ACC112 (cell line): Measurements from ENCODE around the gene ESRRB.

Experiments
- H2AFZ ChIP-seq: fragments of 200-600 bp; sonication (generic); one replicate; pipeline ENCODE4 v1.6.0; 2017; ENCODE audit warnings: antibody characterized with exemption, low read length; ENCODE audit not compliant: unreplicated experiment
- H3K27ac ChIP-seq: fragments of 200-600 bp; sonication (generic); 2 replicates; pipeline ENCODE4 v1.5.1; 2014; ENCODE audit warnings: low read depth, mild to moderate bottlenecking, antibody characterized with exemption, low read length, moderate library complexity
- H3K27me3 ChIP-seq: fragments of 200-600 bp; sonication (generic); 2 replicates; pipeline ENCODE4 v1.6.1; 2014; ENCODE audit warnings: mild to moderate bottlenecking, antibody characterized with exemption, low read length, moderate library complexity, mixed read lengths; ENCODE audit not compliant: insufficient read depth
- H3K36me3 ChIP-seq: fragments of 200-600 bp; sonication (generic); 2 replicates; pipeline ENCODE4 v1.6.1; 2016; ENCODE audit warnings: mild to moderate bottlenecking, antibody characterized with exemption, low read length, moderate library complexity, mixed read lengths; ENCODE audit not compliant: insufficient read depth
- H3K4me1 ChIP-seq: fragments of 200-600 bp; sonication (generic); one replicate; pipeline ENCODE4 v1.6.1; 2016; ENCODE audit warnings: low read length, mixed read lengths; ENCODE audit not compliant: insufficient read depth, unreplicated experiment, control insufficient read depth
- H3K4me3 ChIP-seq: fragments of 200-600 bp; sonication (generic); 2 replicates; pipeline ENCODE4 v1.5.1; 2014; ENCODE audit warnings: mild to moderate bottlenecking, low read depth, low read length
- H3K79me2 ChIP-seq: fragments of 200-600 bp; sonication (generic); one replicate; pipeline ENCODE4 v1.6.0; 2016; ENCODE audit warnings: low read length; ENCODE audit not compliant: control insufficient read depth, unreplicated experiment, insufficient read depth

ESRRB gene

DNA sequence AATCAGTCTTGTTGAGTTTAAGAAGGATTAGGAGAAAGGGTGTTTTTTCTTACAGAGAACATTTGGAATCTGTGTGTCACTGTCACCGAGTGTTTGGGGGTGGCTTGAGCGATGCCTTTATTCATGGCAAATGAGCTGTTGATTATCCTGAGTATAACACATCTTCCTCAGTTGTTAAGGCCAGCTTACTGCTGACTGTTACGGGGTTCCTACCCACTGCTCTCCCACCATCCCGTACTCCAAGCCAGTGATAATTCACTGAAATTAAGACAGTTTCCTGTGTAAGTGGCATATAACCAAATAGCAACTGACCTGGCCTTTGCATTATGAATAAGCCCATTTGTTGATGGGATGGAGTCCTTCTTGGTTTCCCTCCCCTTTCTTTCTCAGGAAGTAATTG, 9.5 kb downstream of the ESRRB start:
- Histone ChIP-seq H3K36me3 (no peaks in the 10 kb centered on the region), H3K79me2 (no peaks in the 10 kb centered on the region), H2AFZ (no peak overlapping the region), H3K27me3 (peaks cover 83% of the 10 kb centered on the region), H3K27ac (no peak overlapping the region), H3K4me3 (no peak overlapping the region), H3K4me1 (no peaks in the 10 kb centered on the region)

DNA sequence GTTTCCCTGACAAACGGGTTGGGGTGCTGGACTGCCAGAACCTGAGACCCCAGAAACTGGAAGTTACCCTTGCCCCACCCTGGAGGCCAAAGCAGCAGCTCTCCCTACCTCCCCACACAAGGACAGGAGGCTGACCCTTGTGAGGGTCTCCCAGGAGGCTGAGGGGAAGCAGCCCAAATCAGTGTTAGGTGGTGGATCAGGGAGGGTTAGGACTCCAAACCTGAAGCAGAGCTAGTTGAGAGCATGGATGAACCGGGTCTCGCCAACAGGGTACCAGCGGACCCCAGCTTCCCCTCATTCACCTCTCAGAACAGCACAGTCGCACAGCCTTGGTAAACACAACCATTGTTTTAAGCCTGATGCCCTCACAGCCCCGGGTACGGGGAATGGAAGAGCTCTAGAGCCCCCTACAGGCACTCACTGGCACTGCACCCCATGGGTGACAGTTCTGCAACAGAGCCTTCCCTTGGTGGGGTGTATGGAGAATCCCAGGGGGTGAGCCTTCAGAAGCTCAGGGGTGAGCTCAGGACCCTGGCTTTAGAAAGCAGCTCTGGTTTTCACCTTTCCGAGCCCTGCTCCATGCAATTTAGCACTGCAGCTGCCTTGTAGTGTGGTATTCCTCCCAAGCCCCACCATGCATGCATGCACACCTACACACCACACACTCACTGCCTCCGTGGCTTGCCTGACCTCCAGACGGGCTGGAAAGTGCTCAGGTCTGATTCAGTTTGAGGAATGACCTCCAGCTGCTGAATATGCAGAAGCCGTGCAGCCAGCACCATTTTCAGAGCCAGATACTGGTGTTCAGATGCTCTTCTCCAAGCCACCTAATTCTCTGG, 11.2 kb downstream of the ESRRB start:
- no peaks in the 10 kb centered on the region for H3K4me1 ChIP-seq
- no peaks in the 10 kb centered on the region for H3K79me2 ChIP-seq
- no peak overlapping the region for H2AFZ ChIP-seq
- H3K36me3 ChIP-seq, result no peaks in the 10 kb centered on the region
- H3K27me3 ChIP-seq, result peaks cover 66% of the 10 kb centered on the region
- no peak overlapping the region for H3K27ac ChIP-seq
- no peak overlapping the region for H3K4me3 ChIP-seq

DNA sequence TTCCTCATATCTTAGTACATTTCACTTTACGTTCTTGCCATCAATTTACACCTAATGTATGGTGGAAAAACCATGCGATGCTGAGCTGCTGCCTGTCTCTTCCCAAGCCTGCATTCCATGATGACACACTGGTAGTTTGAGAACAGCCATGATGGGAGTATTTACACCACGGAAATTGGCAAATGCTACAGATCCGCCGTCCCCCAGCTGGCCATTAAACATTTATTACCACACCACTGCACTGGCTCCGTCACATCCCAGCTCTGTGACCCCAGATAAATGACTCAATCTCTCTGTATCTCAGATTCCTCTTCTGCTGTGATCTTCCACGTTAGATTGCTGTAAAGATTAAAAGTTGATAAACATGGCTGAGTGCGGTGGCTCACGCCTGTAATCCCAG, 13.9 kb downstream of the ESRRB start:
- Histone ChIP-seq H3K4me1 (no peaks in the 10 kb centered on the region), H3K36me3 (no peaks in the 10 kb centered on the region), H2AFZ (no peak overlapping the region), H3K27me3 (peaks cover 51% of the 10 kb centered on the region), H3K4me3 (no peak overlapping the region), H3K79me2 (no peaks in the 10 kb centered on the region), H3K27ac (no peak overlapping the region)

DNA sequence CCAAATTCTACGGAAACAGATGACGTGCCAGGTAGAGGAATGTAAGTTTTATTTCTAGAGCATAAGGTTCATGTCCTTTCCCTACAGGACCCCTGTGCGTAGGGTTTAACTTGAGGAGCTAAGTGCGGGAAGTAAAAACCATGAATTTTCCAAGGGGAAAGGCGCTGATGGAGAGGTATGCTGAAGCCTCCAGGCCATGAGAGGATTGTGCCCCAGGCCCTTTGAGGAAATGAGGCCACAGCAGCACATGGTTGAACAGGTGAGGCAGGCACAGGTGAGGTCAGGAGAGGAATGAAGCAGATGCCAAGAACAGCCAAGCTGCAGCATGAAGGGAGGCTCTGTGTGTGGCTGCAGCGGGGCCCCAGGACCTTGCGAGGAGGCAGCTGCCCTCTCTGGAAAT, 14.7 kb downstream of the ESRRB start:
- Histone ChIP-seq H2AFZ (no peak overlapping the region), H3K36me3 (no peaks in the 10 kb centered on the region), H3K4me1 (no peaks in the 10 kb centered on the region), H3K79me2 (no peaks in the 10 kb centered on the region), H3K27ac (no peak overlapping the region), H3K4me3 (no peak overlapping the region), H3K27me3 (peaks cover 46% of the 10 kb centered on the region)

DNA sequence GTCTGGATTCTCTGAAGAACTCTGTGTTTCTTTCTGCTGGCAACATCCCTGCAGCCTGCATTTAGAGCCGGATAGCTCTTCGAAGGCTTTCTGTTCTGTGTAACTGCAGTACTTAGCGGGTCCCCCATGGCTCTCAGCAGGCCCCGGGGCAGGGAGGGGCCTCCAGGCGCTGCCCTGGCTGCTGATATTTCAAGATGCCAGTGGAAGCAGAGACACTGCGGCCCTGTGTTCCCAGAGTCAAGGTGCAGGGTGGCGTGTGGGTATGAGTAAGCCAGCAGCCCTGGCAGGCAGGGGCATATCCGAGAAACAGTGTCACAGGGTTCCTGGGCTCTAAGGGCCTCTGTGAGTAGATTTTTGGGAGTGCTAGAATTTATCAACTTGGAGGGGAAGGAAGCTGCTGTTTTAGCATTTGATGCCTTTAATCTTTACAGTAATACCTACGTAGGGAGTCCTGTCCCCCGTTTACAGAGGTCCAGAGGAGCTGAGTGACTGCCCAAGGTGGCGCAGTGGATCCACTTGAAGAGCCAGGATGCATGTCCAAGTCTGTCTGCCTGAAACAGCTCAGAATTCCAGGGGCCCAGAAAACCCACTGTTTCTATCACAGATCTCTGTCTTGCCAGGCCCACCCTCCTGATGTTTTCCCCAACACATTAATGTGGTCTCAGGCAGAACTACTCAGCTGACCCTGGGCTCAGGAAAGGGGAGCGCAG, 16.2 kb downstream of the ESRRB start:
- H3K36me3 ChIP-seq, result no peaks in the 10 kb centered on the region
- no peak overlapping the region for H3K4me3 ChIP-seq
- no peaks in the 10 kb centered on the region for H3K4me1 ChIP-seq
- no peak overlapping the region for H3K27ac ChIP-seq
- H2AFZ ChIP-seq, result no peak overlapping the region
- H3K27me3 ChIP-seq, result peaks cover 43% of the 10 kb centered on the region
- no peaks in the 10 kb centered on the region for H3K79me2 ChIP-seq

- Histone ChIP-seq H2AFZ (no peak overlapping the region), H3K4me1 (no peaks in the 10 kb centered on the region), H3K27me3 (peaks cover 51% of the 10 kb centered on the region)
Observed at GRCh38 chr14:76394569-76394968, 18.6 kb downstream of the ESRRB start.

GRCh38 chr14:76395161-76395560, 19.2 kb downstream of the ESRRB start:
- Histone ChIP-seq H3K4me1 (no peaks in the 10 kb centered on the region), H3K27ac (no peak overlapping the region), H3K36me3 (no peaks in the 10 kb centered on the region), H2AFZ (no peak overlapping the region), H3K79me2 (no peaks in the 10 kb centered on the region), H3K4me3 (no peak overlapping the region), H3K27me3 (peaks cover 54% of the 10 kb centered on the region)

More at GRCh38 chr14:76394569-76394968, 18.6 kb downstream of the ESRRB start:
- no peaks in the 10 kb centered on the region for H3K79me2 ChIP-seq
- H3K36me3 ChIP-seq, result no peaks in the 10 kb centered on the region
- no peak overlapping the region for H3K4me3 ChIP-seq
- H3K27ac ChIP-seq, result no peak overlapping the region

DNA sequence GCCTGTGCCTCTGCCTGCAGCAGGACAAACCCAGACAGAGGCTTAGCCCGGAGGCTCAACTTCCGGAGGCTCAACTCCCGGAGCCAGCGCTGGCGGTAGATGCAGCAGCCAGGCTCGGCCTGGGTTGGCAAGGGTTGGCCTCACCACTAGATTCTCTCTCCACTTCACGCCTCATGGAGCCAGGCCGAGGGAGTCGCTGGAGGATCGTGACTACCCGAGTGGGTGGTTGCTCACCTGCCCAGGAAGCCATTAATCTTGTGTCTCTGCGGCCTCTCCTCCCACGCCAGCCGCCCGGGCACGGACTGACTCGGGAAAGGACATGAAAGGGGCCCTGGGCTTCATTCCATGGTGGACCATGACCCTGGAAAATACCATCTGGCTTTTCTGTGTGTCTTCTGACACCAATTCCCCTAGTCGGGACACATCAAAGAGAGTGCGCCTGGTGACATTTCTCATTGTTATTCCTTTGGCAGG, 20.8 kb downstream of the ESRRB start:
- no peak overlapping the region for H3K4me3 ChIP-seq

GRCh38 chr14:76405627-76406026, 29.7 kb downstream of the ESRRB start:
- Histone ChIP-seq H3K36me3 (no peaks in the 10 kb centered on the region), H3K4me1 (no peaks in the 10 kb centered on the region), H3K79me2 (no peaks in the 10 kb centered on the region), H3K27ac (no peak overlapping the region), H3K4me3 (no peak overlapping the region), H2AFZ (no peak overlapping the region), H3K27me3 (peaks cover 70% of the 10 kb centered on the region)

More for the DNA sequence above, 20.8 kb downstream of the ESRRB start:
- Histone ChIP-seq H2AFZ (no peak overlapping the region), H3K36me3 (no peaks in the 10 kb centered on the region), H3K27ac (no peak overlapping the region), H3K79me2 (no peaks in the 10 kb centered on the region), H3K4me1 (no peaks in the 10 kb centered on the region), H3K27me3 (peaks cover 69% of the 10 kb centered on the region)

- Histone ChIP-seq H3K36me3 (no peaks in the 10 kb centered on the region), H3K4me1 (no peaks in the 10 kb centered on the region), H3K27me3 (peaks cover 67% of the 10 kb centered on the region), H3K4me3 (no peak overlapping the region), H3K27ac (no peak overlapping the region), H3K79me2 (no peaks in the 10 kb centered on the region), H2AFZ (no peak overlapping the region)
Observed at GRCh38 chr14:76407449-76408150, 31.7 kb downstream of the ESRRB start.
